ENCODE measurements around the gene PRC1.

DNA sequence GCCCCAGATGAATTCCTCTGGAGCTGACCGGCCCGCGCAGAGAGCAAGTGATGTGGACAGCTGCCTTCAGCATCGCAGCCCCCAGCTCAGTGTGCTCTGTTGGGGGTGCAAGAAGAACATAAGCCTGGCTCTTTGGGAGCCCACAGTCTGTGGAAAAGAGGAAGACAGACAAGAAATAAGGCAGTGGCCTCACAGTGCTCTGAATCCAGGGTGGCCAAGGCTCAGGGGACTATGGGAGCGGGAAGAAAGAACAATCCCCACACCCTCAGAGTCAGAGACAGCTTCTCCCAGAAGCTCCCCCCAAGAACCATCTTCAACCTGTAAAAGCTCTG lies 61.7 kb downstream of the PRC1 start:
- TF ChIP-seq POLR2A (IDR thresholded peaks at IDR 0.05; ENCODE audit: low read length) (no peak), GATA1 (IDR thresholded peaks at IDR 0.05; ENCODE audit: low read depth, low read length) (no peak)
